Adipocyte (in vitro differentiated cells): ENCODE measurements around the gene KCNK10.

ENCODE experiments used
- DNase-seq: peaks from one replicate; pipeline ENCODE4 v3.0.0-alpha.2; 2015; ENCODE audit warnings: low read depth
- H3K27me3 ChIP-seq: replicated peaks from 2 replicates; pipeline ENCODE4 v1.7.0; 2013; ENCODE audit warnings: mild to moderate bottlenecking, low read length, moderate library complexity; ENCODE audit not compliant: control insufficient read depth, insufficient read depth
- H3K36me3 ChIP-seq: 2 replicates; pipeline ENCODE4 v1.7.0; 2013; ENCODE audit warnings: low read length, mild to moderate bottlenecking, moderate library complexity; ENCODE audit not compliant: control insufficient read depth, insufficient read depth, severe bottlenecking
- H3K4me1 ChIP-seq: 2 replicates; pipeline ENCODE4 v1.7.0; 2013; ENCODE audit warnings: mild to moderate bottlenecking, low read length, moderate library complexity; ENCODE audit not compliant: control insufficient read depth, insufficient read depth
- H3K4me3 ChIP-seq: 2 replicates; pipeline ENCODE4 v1.7.0; 2013; ENCODE audit warnings: mild to moderate bottlenecking, low read length, moderate library complexity
- H3K9ac ChIP-seq: 2 replicates; pipeline ENCODE4 v1.7.0; 2013; ENCODE audit warnings: mild to moderate bottlenecking, low read length, moderate library complexity
- H3K9me3 ChIP-seq: 2 replicates; pipeline ENCODE4 v1.7.0; 2013; ENCODE audit warnings: mild to moderate bottlenecking, low read length, moderate library complexity; ENCODE audit not compliant: control insufficient read depth

The KCNK10 gene

DNA sequence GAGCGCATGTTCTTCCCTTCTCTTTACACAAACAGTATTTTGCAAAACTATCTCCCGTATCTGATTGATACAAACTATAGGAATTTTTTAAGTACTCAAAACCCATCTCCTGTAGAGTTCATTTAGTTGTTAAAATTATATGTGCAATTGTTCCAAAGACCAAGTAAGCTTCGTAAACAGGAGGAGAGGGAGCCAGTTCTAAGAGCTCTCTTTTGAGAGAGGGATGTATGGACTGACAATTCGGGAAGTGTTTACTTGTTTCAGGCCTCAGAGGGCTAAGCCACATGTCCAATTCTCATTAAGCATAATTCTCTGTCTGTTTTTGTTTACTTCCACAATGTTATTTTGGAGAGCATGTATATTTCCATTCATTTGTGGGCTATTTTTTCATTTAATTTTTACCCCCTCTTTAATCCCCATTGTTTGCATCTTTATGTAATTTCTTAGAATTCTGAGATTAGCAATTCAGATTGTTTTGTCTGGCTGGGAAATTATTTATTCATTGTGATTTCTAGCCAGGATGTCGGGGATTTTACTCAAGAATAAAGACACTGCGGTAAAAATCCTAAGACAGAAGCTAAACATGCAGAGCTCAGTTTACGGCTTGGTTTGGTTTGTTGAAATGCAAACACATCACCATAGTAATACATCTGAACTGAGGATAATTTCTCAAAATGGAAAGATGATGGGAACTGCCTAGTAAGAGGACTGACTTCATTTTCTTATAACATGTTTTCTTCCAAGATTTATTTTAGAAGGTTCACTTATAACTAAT lies 126.8 kb downstream of the KCNK10 start:
- H3K9me3 ChIP-seq, result no peaks in the 10 kb centered on the region
- H3K36me3 ChIP-seq, result no peaks in the 10 kb centered on the region
- H3K4me1 ChIP-seq, result no peaks in the 10 kb centered on the region
- H3K27me3 ChIP-seq, result peaks cover 65% of the 10 kb centered on the region
- no peak for DNase-seq
- no peak overlapping the region for H3K4me3 ChIP-seq
- H3K9ac ChIP-seq, result no peak overlapping the region

DNA sequence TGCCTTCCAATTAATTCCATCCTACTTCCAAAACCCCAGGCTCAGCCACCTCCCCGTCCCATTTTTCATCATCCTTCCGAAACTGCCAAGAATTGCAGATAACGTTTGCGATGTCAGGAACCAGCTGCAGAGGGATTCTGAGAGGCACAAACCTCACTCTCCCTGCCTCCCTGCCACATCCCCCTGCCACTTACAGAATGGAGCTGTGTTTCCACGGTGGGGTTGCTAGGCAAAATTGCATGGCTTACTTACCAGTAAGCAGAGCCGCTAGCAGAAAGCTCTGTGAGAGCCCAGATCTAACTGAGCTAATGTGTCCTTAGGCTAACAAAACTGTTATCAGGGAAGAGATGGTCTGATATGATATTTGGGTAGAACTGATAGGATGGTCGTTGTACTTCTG lies 127.4 kb downstream of the KCNK10 start:
- no peak overlapping the region for H3K9ac ChIP-seq
- H3K4me1 ChIP-seq, result no peaks in the 10 kb centered on the region
- no peak for DNase-seq
- no peaks in the 10 kb centered on the region for H3K9me3 ChIP-seq
- no peak overlapping the region for H3K4me3 ChIP-seq
- no peaks in the 10 kb centered on the region for H3K36me3 ChIP-seq
- H3K27me3 ChIP-seq, result peaks cover 70% of the 10 kb centered on the region

DNA sequence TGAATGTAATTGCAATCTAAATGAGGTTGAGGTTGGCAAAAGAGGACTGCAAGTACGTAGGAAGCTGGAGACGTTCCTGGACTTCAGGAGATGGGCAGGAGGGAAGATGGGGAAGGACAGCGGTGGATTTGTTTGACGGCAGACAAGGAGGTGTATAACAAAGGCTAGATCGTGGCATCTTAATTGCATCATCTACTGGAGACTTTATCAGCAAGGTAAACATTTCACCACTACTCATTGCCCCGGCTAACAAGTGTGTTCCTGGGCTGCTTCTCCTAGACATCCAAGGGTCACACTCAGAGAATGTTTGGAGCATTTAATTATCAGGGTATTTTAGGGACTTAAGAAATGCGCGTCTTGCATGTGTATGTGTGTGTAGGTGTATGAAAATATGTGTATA lies 128.5 kb downstream of the KCNK10 start:
- H3K4me3 ChIP-seq, result no peak overlapping the region
- peaks cover 3% of the 10 kb centered on the region for H3K4me1 ChIP-seq
- no peaks in the 10 kb centered on the region for H3K9me3 ChIP-seq
- H3K9ac ChIP-seq, result no peak overlapping the region
- H3K36me3 ChIP-seq, result no peaks in the 10 kb centered on the region
- H3K27me3 ChIP-seq, result peaks cover 70% of the 10 kb centered on the region
- peak; percentile 2 for DNase-seq

DNA sequence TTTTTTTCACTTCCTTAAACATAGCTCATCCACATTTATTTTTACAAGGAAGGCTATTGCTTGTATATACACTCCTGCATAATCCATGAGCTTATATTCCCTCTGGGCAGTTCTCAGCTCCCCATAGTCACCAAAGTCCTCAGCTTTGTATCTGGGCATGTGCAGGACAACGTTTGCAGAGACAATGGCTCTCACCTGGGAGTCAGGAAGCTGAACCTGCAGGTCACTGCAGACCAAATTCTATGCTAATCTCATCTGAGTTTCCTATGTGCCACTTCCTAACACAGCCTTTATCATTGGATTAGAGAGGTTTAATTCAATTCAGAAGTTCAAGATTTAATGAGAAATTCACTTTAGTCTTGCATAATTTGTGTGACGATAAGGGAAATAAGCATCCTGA lies 131.5 kb downstream of the KCNK10 start:
- no peaks in the 10 kb centered on the region for H3K9me3 ChIP-seq
- no peak overlapping the region for H3K4me3 ChIP-seq
- H3K4me1 ChIP-seq, result peaks cover 4% of the 10 kb centered on the region
- H3K27me3 ChIP-seq, result peaks cover 66% of the 10 kb centered on the region
- H3K36me3 ChIP-seq, result no peaks in the 10 kb centered on the region
- no peak overlapping the region for H3K9ac ChIP-seq
- no peak for DNase-seq

DNA sequence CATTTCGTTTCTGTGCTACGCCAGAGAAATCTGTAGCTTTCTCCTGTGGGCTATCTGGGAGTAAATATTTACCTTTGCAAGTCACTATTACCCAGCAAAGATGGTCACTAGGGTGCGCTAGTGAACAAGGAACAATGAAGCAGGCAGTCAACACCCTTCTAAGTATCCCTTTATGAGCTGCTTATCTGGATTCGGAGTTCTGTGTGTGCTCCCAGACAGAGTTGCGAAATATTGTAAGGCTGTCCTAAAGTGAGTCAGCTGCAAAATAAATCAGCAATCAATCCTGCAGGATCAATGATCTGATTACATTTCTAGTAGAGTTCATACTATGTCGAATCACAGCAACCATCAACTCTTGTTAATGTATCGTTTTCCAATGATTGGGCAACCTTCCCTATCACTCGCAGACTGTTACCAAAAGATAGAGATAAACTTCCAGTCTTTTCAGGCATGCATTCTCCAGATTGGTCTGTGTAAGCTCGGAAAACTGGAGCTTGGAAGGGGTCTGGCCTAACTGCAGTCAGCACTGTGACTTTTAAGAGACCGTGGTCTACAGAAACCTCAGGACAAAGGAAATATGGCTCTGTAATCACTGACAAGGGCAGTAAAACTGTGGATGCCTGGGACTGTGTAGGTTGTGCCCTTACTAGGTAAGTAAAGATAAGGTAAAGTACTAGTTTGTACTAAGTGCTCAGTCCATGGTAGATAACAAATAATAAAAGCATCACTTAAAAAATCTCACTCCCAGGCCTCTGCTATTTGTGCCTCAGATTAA lies 133.5 kb downstream of the KCNK10 start:
- H3K4me1 ChIP-seq, result peaks cover 4% of the 10 kb centered on the region
- no peaks in the 10 kb centered on the region for H3K36me3 ChIP-seq
- no peak overlapping the region for H3K9ac ChIP-seq
- peak overlapping the region; percentile 26 for H3K4me3 ChIP-seq
- no peaks in the 10 kb centered on the region for H3K9me3 ChIP-seq
- H3K27me3 ChIP-seq, result peaks cover 49% of the 10 kb centered on the region
- peak; percentile 85 for DNase-seq

DNA sequence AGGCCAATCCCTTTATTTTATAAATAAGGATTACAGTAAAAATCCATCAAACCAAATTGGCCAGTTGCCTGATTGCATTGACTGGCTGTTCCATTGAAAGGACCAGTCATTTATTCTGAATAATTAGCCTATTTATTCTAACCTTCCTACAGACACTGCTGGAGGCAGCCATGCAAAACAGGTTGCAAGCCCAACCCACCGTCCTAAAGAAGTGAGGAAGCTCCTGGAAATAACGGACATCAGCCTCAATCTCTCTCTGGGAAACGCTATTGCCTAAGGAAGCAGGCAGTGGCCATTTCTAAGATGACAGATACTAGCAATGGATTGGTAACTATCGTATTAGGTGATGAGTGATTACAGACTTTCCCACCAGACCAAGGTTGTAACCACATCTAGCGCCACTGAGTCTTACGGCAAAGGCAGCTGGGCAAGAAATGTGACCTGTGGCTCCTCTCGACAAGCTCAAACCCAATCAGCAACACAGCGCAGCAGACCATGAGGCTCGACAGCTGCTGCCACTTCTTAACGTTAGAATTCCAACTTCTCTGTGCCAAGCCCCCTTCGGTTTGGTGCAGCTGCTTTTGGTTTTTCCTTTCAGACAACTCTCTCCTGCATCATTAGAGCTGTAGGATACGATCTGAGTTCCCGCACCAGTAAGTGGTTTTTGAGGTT lies 134.2 kb downstream of the KCNK10 start:
- no peaks in the 10 kb centered on the region for H3K36me3 ChIP-seq
- H3K27me3 ChIP-seq, result peaks cover 42% of the 10 kb centered on the region
- no peak for DNase-seq
- H3K9ac ChIP-seq, result no peak overlapping the region
- peak overlapping the region; percentile 26 for H3K4me3 ChIP-seq
- H3K4me1 ChIP-seq, result peaks cover 4% of the 10 kb centered on the region
- H3K9me3 ChIP-seq, result no peaks in the 10 kb centered on the region

DNA sequence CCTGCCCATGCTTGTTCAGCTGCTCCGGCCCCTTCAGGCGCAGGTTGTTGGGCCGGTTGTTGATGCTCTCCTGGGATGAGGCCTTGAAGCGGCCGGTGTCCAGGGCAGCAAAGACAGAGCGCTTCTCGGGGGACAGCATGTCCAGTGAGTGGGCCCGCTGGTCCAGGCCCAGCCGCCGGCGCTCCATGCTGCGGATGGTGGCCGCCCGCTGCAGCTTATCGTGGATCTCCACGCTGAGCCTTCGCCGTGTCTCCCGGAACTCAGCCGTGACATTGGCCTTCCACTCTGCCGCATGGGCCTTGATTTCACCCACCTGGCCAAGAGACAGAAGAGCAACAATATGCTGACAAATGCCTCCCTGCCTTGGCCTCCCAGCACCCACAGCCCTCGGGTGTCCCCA lies 137.2 kb downstream of the KCNK10 start:
- no peak for DNase-seq
- Histone ChIP-seq H3K9me3 (no peaks in the 10 kb centered on the region), H3K36me3 (no peaks in the 10 kb centered on the region), H3K4me3 (no peak overlapping the region), H3K27me3 (peaks cover 22% of the 10 kb centered on the region), H3K4me1 (peaks cover 4% of the 10 kb centered on the region), H3K9ac (no peak overlapping the region)

DNA sequence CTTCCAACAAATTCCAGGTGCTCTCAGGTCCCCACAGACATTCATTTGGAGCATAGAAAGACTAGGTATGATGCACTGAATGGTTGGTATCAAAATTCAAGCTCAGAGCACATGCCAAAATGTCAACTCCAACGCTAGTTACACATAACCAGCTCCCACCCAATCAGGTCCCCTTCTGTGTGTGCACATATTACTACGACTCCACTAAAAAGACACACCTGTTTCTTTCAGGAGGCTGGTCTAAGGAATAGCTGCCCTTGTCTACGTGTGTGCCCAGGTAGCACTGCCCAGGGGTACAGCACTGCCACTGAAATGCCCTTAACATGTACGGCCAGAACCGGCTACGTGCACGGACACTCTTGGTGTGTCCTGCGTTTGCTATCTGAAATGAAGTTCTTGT lies 138.1 kb downstream of the KCNK10 start:
- Histone ChIP-seq H3K36me3 (no peaks in the 10 kb centered on the region), H3K9me3 (no peaks in the 10 kb centered on the region), H3K27me3 (peaks cover 26% of the 10 kb centered on the region), H3K4me3 (no peak overlapping the region), H3K9ac (no peak overlapping the region), H3K4me1 (peaks cover 4% of the 10 kb centered on the region)
- DNase-seq, result no peak

DNA sequence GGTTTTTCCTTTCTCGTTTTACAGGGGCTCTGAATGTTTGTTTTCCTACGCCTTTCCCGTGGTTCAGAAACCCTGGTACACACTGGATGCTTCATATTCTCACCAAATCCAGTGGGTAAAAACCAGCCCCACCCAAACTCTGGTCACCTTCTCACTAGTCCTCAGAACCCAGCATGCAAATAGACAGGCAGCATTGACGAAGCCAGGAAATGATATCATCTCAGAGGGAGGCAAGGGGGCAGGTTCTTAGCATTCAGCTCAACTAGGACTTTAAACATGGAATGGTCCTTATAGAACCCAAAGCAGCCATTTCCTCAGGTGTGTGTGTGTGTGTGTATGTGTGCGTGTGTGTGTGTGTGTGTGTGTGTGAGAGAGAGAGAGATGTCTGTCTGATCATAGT lies 142.0 kb downstream of the KCNK10 start:
- Histone ChIP-seq H3K9ac (no peak overlapping the region), H3K4me1 (no peaks in the 10 kb centered on the region), H3K27me3 (peaks cover 11% of the 10 kb centered on the region), H3K9me3 (no peaks in the 10 kb centered on the region), H3K36me3 (no peaks in the 10 kb centered on the region), H3K4me3 (no peak overlapping the region)
- DNase-seq, result no peak

DNA sequence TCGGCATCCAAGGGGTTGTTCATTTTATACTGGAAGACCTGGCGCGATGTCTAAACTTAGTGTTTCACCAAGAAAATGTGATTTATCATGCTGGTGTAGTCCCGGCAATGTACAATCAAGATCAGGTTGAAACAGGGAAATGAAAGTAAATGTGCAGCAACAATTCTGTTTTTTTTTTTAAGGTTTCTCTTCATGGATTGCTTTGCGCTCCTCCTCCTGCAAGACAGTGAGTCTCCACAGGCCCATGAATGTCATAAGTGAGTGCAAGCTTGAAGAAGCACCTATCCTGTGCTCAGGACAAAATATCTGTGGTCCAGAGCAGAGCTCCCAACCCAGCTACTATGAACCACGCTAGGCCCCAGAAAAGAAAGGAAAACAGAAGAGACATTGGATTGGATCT lies 143.4 kb downstream of the KCNK10 start:
- H3K9ac ChIP-seq, result no peak overlapping the region
- H3K36me3 ChIP-seq, result no peaks in the 10 kb centered on the region
- H3K4me3 ChIP-seq, result no peak overlapping the region
- H3K9me3 ChIP-seq, result no peaks in the 10 kb centered on the region
- no peak for DNase-seq
- H3K27me3 ChIP-seq, result peaks cover 11% of the 10 kb centered on the region
- no peaks in the 10 kb centered on the region for H3K4me1 ChIP-seq

DNA sequence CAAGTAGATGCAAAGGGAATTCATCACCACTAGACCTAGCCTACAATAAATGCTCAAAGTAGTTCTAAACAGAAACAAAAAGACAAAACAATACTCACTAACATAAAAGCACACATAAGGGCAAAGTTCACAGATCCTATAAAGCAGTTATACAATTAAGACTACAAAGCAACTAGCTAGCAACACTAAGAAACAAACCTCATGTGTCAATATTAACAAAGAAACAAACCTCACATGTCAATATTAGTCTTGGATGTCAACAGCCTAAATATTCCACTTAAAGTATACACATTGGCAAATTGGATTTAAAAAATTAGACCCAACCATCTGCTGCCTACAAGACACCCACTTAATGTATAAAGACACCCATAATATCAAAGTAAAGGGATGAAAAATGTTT lies 152.7 kb downstream of the KCNK10 start:
- no peaks in the 10 kb centered on the region for H3K4me1 ChIP-seq
- no peaks in the 10 kb centered on the region for H3K36me3 ChIP-seq
- DNase-seq, result no peak
- no peak overlapping the region for H3K9ac ChIP-seq
- H3K4me3 ChIP-seq, result no peak overlapping the region
- H3K27me3 ChIP-seq, result no peaks in the 10 kb centered on the region
- peaks cover 10% of the 10 kb centered on the region for H3K9me3 ChIP-seq
